GM23248 (cell line): ENCODE measurements around the gene ABLIM2.

ENCODE experiments used
- EZH2 ChIP-seq: fragments of 200-600 bp; sonication (generic); IDR thresholded peaks from 2 replicates; pipeline ENCODE4 v1.6.1; 2018; ENCODE audit warnings: antibody characterized with exemption, mild to moderate bottlenecking; ENCODE audit not compliant: insufficient read depth, poor library complexity, severe bottlenecking
- EZH2phosphoT487 ChIP-seq: fragments of 200-600 bp; sonication (generic); IDR thresholded peaks from 2 replicates; pipeline ENCODE4 v1.6.1; 2018; ENCODE audit warnings: antibody characterized with exemption, moderate library complexity, mild to moderate bottlenecking, low read depth; ENCODE audit not compliant: insufficient read depth

- TF ChIP-seq EZH2 (no peak), EZH2phosphoT487 (no peak)
Measured at GRCh38 chr4:7964459-7964858, 194.2 kb downstream of the ABLIM2 start.
